Activated CD8-positive, alpha-beta memory T cell treated with anti-CD3 and anti-CD28 coated beads, Interleukin-2, amount 10 ng/mL, durations not matched to agents 7 days and 5 days (primary cell): ENCODE data around the gene LAMC3. TPM values are rescaled to one million over a fixed set of nuclear protein-coding genes. Genes with fewer than 3 reads are reported as not detected.

Experiments used
- ATAC-seq: fragments of 150-1000 bp; cut with Tn5 transposase; one replicate; pipeline ENCODE4 v1.10.0; 2021; ENCODE audit warnings: moderate library complexity
- CTCF ChIA-PET: fragments of 350-600 bp; sonication (Branson Sonifier 250); formaldehyde crosslinking; loops from one replicate; lab custom pipeline; 2021; ENCODE audit warnings: antibody characterized with exemption; lab: Charles Lee
- DNase-seq: peaks from one replicate; pipeline ENCODE4 v3.0.0-alpha.2; 2020
- H3K27ac Mint-ChIP-seq: one replicate; pipeline ENCODE4 v1.8.0; 2021; ENCODE audit warnings: mild to moderate bottlenecking, mixed read lengths
- H3K27me3 Mint-ChIP-seq: one replicate; pipeline ENCODE4 v1.8.0; 2021; ENCODE audit warnings: mixed read lengths
- H3K36me3 Mint-ChIP-seq: one replicate; pipeline ENCODE4 v1.8.0; 2021; ENCODE audit warnings: mild to moderate bottlenecking, mixed read lengths
- H3K4me1 Mint-ChIP-seq: one replicate; pipeline ENCODE4 v1.8.0; 2021; ENCODE audit warnings: mixed read lengths
- H3K4me3 Mint-ChIP-seq: one replicate; pipeline ENCODE4 v1.8.0; 2021; ENCODE audit warnings: mild to moderate bottlenecking, moderate library complexity, mixed read lengths
- H3K9me3 Mint-ChIP-seq: one replicate; pipeline ENCODE4 v1.8.0; 2022; ENCODE audit warnings: low read depth, mixed read lengths
- total RNA-seq, 2 experiments: library from RNA; stranded (reverse); gene quantifications; one replicate each; pipeline ENCODE4 v1.2.3, GENCODE V29; 2021

Gene LAMC3
- total RNA-seq, 2 experiments from 2014 or later: 0.06 TPM; not detected in 1

DNA sequence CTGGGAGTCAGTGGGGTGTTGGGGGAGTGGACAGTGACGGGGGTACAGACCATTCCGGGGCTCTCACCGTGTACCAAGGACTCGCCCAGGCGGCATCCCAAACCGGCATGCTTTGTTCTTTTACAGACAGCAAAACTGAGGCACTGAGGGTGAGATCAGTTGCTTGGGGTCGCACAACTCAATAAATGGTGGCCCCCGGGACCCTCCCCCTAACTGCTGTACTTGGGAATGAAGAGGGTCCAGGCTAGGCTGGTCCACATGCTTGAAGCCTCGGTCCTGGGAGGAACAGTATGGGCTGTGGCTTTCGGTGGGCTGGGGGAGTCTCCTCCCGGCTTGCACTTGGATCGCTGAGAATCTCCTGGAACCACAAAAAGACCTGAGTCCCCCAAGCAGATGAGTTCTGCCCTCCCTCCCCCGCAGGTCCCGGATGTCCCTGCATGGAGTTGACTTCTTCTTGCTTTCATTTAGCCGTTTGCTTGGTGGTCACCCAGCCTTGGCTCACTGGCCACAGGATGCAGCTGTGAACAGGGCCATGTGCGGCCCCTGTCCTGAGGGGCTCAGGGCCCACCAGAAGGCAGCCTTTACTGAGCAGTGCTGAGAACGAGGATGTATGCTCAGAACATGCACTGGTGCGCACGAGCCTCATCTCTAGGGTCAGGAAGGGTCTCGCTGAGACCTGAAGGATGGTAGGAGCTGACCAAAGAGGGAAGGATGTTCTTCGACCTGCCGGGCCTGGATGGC, 4.2 kb downstream of the LAMC3 start:
- no peaks in the 10 kb centered on the region for H3K36me3 Mint-ChIP-seq
- DNase-seq (no peak), ATAC-seq (no peak)
- H3K27me3 Mint-ChIP-seq: peaks cover 29% of the 10 kb centered on the region
- no peak overlapping the region for H3K27ac Mint-ChIP-seq
- no peaks in the 10 kb centered on the region for H3K4me1 Mint-ChIP-seq
- H3K9me3 Mint-ChIP-seq: no peaks in the 10 kb centered on the region
- H3K4me3 Mint-ChIP-seq: no peak overlapping the region
- CTCF ChIA-PET: no interaction called here

DNA sequence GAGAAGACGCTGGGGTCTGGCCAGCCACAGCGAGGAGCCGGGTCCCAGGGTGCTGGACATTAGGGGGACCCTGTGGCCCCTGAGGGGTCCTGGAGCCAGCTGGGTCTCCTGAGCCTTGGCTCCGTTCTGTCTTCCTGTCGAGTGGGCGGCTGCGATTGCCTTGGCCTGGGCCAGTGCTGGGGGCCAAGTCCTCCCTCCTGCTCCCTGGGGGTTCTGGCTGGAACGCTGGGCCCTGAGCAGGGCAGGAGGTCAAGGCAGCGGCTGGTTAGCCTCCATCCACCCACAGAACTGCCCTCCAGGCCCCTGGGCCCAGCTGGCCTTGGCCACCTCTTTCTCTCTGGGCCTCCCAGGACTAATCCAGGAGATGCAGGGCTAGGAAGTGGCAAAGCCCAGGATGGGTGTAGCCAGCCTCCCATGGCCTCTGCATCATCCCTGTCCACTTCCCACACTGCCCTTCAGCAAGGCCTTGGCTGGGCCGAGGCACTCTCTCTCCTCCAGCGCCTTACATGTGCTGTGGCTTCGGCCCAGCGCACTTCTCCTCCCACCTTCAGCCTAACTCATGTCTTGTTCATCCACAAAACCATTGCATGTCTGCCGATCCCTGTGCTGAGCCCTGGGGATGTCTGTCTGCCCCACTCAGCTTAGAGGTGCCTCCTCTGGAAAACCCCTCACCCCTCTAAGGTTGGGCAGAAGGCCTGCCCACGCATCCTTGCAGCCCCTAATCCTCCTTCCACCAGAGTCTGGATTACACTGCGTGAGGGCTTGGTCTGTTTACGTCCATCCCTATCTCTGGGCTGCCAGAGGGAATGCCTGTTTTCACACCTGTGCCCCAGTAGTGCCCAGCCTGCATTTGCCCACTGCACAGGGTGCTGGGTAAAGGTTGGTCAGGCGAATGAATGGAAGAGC, 5.0 kb downstream of the LAMC3 start:
- CTCF ChIA-PET: no interaction called here
- Mint-ChIP-seq H3K36me3 (no peaks in the 10 kb centered on the region), H3K27ac (no peak overlapping the region), H3K27me3 (peaks cover 23% of the 10 kb centered on the region), H3K4me1 (no peaks in the 10 kb centered on the region), H3K4me3 (no peak overlapping the region), H3K9me3 (no peaks in the 10 kb centered on the region)
- no peak for DNase-seq
- ATAC-seq: no peak

GRCh38 chr9:131015112-131015511, 6.1 kb downstream of the LAMC3 start:
- DNase-seq: no peak
- CTCF ChIA-PET: no interaction called here
- H3K4me1 Mint-ChIP-seq: no peaks in the 10 kb centered on the region
- no peak overlapping the region for H3K4me3 Mint-ChIP-seq
- peaks cover 16% of the 10 kb centered on the region for H3K27me3 Mint-ChIP-seq
- no peaks in the 10 kb centered on the region for H3K36me3 Mint-ChIP-seq
- no peak for ATAC-seq
- no peaks in the 10 kb centered on the region for H3K9me3 Mint-ChIP-seq
- no peak overlapping the region for H3K27ac Mint-ChIP-seq

DNA sequence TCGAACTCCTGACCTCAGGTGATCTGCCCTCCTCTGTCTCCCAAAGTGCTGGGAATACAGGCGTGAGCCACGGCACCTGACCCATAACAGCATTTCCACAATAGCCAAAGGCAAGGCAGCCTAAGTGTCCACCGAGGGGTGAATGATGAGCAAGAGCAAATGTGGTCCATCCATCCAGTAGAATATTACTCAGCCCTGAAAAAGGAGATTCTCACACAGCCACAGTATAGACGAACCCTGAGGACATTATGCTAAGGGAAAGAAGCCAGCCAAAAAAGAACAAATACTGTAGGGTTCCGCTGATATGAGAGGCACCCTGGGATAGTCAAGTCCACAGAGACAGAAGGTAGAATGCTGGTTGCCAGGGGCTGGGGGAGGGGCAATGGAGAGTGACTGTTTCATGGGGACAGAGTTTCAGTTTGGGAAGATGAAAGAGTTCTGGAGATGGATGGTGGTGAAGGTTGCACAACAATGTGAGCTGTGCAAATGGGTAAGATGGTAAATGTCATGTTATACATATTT, 7.0 kb downstream of the LAMC3 start:
- no peak for DNase-seq
- H3K4me1 Mint-ChIP-seq: no peaks in the 10 kb centered on the region
- no peak overlapping the region for H3K27ac Mint-ChIP-seq
- H3K9me3 Mint-ChIP-seq: no peaks in the 10 kb centered on the region
- ATAC-seq: no peak
- H3K27me3 Mint-ChIP-seq: peaks cover 9% of the 10 kb centered on the region
- H3K36me3 Mint-ChIP-seq: no peaks in the 10 kb centered on the region
- H3K4me3 Mint-ChIP-seq: no peak overlapping the region
- CTCF ChIA-PET: no interaction called here

DNA sequence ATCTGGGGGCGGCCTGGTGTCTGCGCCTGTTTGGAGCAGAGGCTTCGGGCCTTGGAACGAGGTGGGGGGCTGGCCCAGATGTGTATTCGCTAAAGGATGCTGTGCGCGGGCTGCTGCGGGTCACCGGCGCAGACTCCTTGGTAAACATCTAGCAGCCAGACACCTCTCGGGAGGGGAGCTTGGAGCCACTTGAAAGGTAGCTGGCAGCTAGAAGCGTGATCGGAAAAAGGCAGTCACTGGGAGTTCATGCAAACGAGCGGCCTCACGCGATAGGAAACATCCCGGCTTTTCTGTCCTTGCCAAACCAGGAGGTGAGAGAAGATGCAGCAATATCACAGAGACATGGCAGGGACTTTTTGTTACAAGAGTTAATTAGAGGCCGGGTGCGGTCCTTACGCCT, 8.1 kb downstream of the LAMC3 start:
- H3K9me3 Mint-ChIP-seq: no peaks in the 10 kb centered on the region
- no peak for ATAC-seq
- no peaks in the 10 kb centered on the region for H3K36me3 Mint-ChIP-seq
- H3K27ac Mint-ChIP-seq: no peak overlapping the region
- no peak for DNase-seq
- peaks cover 10% of the 10 kb centered on the region for H3K27me3 Mint-ChIP-seq
- no peaks in the 10 kb centered on the region for H3K4me1 Mint-ChIP-seq
- H3K4me3 Mint-ChIP-seq: no peak overlapping the region
- CTCF ChIA-PET: no interaction called here

DNA sequence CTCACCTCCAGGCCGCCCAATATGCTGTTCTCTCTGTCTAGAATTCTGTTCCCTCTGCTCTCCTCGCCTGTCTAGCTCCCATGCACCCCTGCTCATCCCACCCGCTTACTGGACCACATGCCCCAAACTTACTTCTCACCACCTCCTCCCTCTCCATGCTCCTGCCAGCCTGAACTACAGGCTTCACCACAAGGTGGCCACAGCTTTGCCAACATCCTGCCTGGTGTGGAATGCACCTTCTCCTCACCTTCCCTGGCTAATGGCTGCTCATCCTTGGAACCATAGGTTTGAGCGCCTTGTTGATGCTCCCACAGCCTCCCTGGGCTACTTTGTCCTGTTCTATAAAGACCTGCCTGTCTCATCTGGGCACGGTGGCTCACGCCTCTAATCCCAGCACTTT, 9.6 kb downstream of the LAMC3 start:
- no peak overlapping the region for H3K4me3 Mint-ChIP-seq
- no peak overlapping the region for H3K27ac Mint-ChIP-seq
- no peak for DNase-seq
- peaks cover 16% of the 10 kb centered on the region for H3K27me3 Mint-ChIP-seq
- no peaks in the 10 kb centered on the region for H3K9me3 Mint-ChIP-seq
- no peaks in the 10 kb centered on the region for H3K36me3 Mint-ChIP-seq
- CTCF ChIA-PET: interaction anchor here (1.5 kb wide), 1 partner anchor 28 kb away, joined by 4 read pairs; no protein-coding TSS in a partner anchor
- H3K4me1 Mint-ChIP-seq: no peaks in the 10 kb centered on the region
- ATAC-seq: no peak

DNA sequence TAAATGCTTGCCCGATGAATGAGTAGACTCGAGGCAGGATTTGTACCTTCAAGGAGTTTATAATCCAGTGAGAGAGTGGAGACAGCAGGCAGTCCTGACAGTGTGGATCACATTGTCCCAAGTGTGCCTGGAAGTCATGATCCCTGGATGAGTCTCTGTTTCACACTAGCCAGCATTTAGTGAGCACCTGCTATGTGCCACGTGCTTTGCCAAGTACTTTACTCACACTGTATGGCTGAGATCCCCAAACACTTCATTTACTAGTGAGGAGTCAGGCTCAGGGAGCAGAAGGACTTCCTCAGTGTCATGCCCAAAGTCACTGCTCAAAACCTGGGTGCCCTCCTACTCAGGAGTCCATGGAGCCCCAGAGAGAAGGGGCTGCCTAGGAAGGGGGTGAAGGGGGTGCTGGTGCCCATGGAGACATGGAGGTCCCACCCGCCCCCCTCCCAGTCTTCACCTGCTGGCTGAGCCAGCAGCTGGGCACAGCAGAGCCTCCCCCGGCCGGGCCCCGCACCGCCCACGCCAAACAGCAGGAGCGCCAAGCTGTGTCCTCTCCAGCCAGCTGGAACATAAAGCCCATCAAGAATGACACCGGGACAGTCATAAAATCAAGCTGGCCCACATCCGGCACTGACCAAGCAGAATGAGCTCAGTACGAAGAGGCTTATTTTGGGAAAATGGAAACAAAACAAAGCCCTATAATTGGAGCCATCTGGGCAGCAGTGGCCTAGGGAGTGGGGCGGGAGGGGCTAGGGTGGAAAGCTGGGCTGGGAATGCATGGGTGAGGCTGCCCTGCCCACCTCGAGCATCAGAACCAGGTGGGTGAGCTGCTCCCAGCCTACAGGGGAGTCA, 10.6 kb downstream of the LAMC3 start:
- CTCF ChIA-PET: interaction anchor here (1.1 to 1.5 kb wide), 2 partner anchors 20 to 27 kb away, joined by 3 to 4 read pairs; no protein-coding TSS in a partner anchor
- H3K27ac Mint-ChIP-seq: no peak overlapping the region

GRCh38 chr9:131020388-131020787, 11.4 kb downstream of the LAMC3 start:
- H3K27ac Mint-ChIP-seq: no peak overlapping the region
- CTCF ChIA-PET: interaction anchor here (1.1 to 1.5 kb wide), 2 partner anchors 21 to 26 kb away, joined by 3 to 4 read pairs; no protein-coding TSS in a partner anchor
- DNase-seq (no peak), ATAC-seq (no peak)
- H3K27me3 Mint-ChIP-seq: peaks cover 16% of the 10 kb centered on the region
- H3K4me1 Mint-ChIP-seq: no peaks in the 10 kb centered on the region
- H3K9me3 Mint-ChIP-seq: no peaks in the 10 kb centered on the region
- no peak overlapping the region for H3K4me3 Mint-ChIP-seq
- no peaks in the 10 kb centered on the region for H3K36me3 Mint-ChIP-seq

More for the DNA sequence above, 10.6 kb downstream of the LAMC3 start:
- H3K36me3 Mint-ChIP-seq: no peaks in the 10 kb centered on the region
- no peak overlapping the region for H3K4me3 Mint-ChIP-seq
- ATAC-seq: no peak
- peaks cover 16% of the 10 kb centered on the region for H3K27me3 Mint-ChIP-seq
- DNase-seq: no peak
- no peaks in the 10 kb centered on the region for H3K4me1 Mint-ChIP-seq
- H3K9me3 Mint-ChIP-seq: no peaks in the 10 kb centered on the region

- no peaks in the 10 kb centered on the region for H3K36me3 Mint-ChIP-seq
- CTCF ChIA-PET: interaction anchor here (1.1 to 1.5 kb wide), 2 partner anchors 21 to 26 kb away, joined by 3 to 4 read pairs; no protein-coding TSS in a partner anchor
These were observed 11.9 kb downstream of the LAMC3 start for GRCh38 chr9:131020862-131021261.

GRCh38 chr9:131021785-131022184, 12.8 kb downstream of the LAMC3 start:
- no peak for ATAC-seq
- no peaks in the 10 kb centered on the region for H3K4me1 Mint-ChIP-seq
- CTCF ChIA-PET: interaction anchor here (1.0 kb wide), 1 partner anchor 25 kb away, joined by 3 read pairs; no protein-coding TSS in a partner anchor
- no peaks in the 10 kb centered on the region for H3K9me3 Mint-ChIP-seq
- H3K27ac Mint-ChIP-seq: no peak overlapping the region
- DNase-seq: no peak
- H3K27me3 Mint-ChIP-seq: peaks cover 13% of the 10 kb centered on the region
- no peak overlapping the region for H3K4me3 Mint-ChIP-seq
- H3K36me3 Mint-ChIP-seq: no peaks in the 10 kb centered on the region

More at GRCh38 chr9:131020862-131021261, 11.9 kb downstream of the LAMC3 start:
- Mint-ChIP-seq H3K27ac (no peak overlapping the region), H3K9me3 (no peaks in the 10 kb centered on the region), H3K27me3 (peaks cover 16% of the 10 kb centered on the region), H3K4me1 (no peaks in the 10 kb centered on the region), H3K4me3 (no peak overlapping the region)
- ATAC-seq (no peak), DNase-seq (no peak)

DNA sequence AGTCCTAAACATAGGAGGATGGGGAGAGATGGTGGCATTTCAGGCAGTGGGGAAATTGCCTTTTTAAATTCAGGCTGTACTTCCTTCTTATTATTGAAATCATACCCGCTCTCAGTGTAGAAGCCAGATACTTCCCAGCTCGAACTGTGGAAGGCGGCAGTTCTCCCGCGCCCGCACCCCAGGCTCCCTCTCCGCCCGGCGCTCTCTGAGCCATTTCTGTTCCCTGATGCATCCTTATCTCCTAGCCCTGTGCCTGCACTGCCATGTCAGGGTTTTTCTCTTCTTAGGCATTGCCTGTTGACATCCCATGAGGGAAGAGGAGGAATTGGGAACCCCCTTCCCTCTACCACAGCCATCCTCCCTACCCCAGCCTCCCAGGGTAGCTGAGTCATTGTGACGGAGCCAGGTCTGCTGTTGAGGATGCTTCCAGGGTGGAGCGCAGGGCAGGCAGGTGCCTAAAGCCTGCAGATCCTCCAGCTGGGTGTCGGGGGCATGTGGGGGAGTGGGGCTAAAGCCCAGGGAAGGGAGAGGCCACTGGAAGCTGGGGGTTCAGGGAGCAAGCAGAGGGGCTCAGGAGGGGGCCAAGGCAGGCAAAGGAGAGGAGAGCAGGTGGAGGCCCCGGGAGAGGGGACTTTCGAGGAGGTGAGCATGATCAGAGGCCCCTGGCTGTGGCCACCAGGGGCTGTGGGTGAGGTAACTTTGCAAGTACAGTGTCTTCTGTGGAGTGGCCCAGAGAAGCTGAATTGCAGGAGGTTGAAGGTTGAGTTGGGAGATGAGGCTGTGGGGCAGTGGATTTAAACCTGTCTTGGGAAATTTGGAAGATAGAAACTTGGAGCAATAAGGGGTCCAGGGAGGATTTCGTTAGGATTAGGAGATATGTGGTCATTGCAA, 16.2 kb downstream of the LAMC3 start:
- H3K4me1 Mint-ChIP-seq: no peaks in the 10 kb centered on the region
- H3K27ac Mint-ChIP-seq: no peak overlapping the region
- ATAC-seq: no peak
- no peak for DNase-seq
- no peaks in the 10 kb centered on the region for H3K9me3 Mint-ChIP-seq
- CTCF ChIA-PET: no interaction called here
- H3K4me3 Mint-ChIP-seq: no peak overlapping the region
- H3K36me3 Mint-ChIP-seq: no peaks in the 10 kb centered on the region
- peaks cover 10% of the 10 kb centered on the region for H3K27me3 Mint-ChIP-seq
